Skeletal muscle tissue (tissue), 4 donors: Measurements from ENCODE around the gene DDHD1. TPM values are rescaled to one million over a fixed set of nuclear protein-coding genes. Genes with fewer than 3 reads are reported as not detected.
"Not testable (repeated sequence)": the region's sequence is repeated elsewhere in the genome, so short reads cannot be mapped to it uniquely, and the experiment has no call there.

Experiments
- H3K27ac ChIP-seq: one replicate; pipeline ENCODE4 v1.7.0; 2013; ENCODE audit warnings: mild to moderate bottlenecking, low read depth, low read length, inconsistent platforms
- H3K27me3 ChIP-seq, 3 donors: one replicate each; pipeline ENCODE4 v1.7.0; 2013; ENCODE audit warnings: low read length in 3 of 3; ENCODE audit not compliant: control insufficient read depth in 3 of 3, insufficient read depth in 3 of 3
- H3K36me3 ChIP-seq, 3 donors: one replicate each; pipeline ENCODE4 v1.7.0; 2013; ENCODE audit warnings: low read length in 3 of 3; ENCODE audit not compliant: control insufficient read depth in 3 of 3, insufficient read depth in 3 of 3
- H3K4me1 ChIP-seq, 3 donors: one replicate each; pipeline ENCODE4 v1.7.0; 2013; ENCODE audit warnings: low read length in 3 of 3, mild to moderate bottlenecking in 3 of 3; ENCODE audit not compliant: control insufficient read depth in 3 of 3, insufficient read depth in 3 of 3
- H3K4me3 ChIP-seq, 3 donors: one replicate each; pipeline ENCODE4 v1.7.0; 2013; ENCODE audit warnings: low read length in 3 of 3
- H3K9ac ChIP-seq, 3 donors: one replicate each; pipeline ENCODE4 v1.7.0; 2013; ENCODE audit warnings: low read length in 3 of 3, mild to moderate bottlenecking in 3 of 3, moderate library complexity in 2 of 3, low read depth in 1 of 3
- H3K9me3 ChIP-seq, 3 donors: one replicate each; pipeline ENCODE4 v1.7.0; 2013; ENCODE audit warnings: low read length in 3 of 3; ENCODE audit not compliant: control insufficient read depth in 3 of 3
- total RNA-seq: library from RNA; depleted of rRNA; stranded (reverse); fragments of >200 nt; gene quantifications from one replicate; pipeline ENCODE4 v1.2.3, GENCODE V29; 2014
- donor health status: Osteomylitis.

Gene DDHD1
- total RNA-seq, 1 donor from 2014 or later = 14.1 TPM

GRCh38 chr14:53180272-53181221 is 27.4 kb upstream of the DDHD1 start:
- H3K4me3 ChIP-seq = no peak overlapping the region
- no peaks in the 10 kb centered on the region for H3K9me3 ChIP-seq
- no peaks in the 10 kb centered on the region for H3K36me3 ChIP-seq
- H3K27me3 ChIP-seq = no peaks in the 10 kb centered on the region
- H3K9ac ChIP-seq = no peak overlapping the region
- H3K4me1 ChIP-seq = no peaks in the 10 kb centered on the region
- H3K27ac ChIP-seq = no peak overlapping the region

- H3K36me3 ChIP-seq, H3K27ac ChIP-seq, H3K27me3 ChIP-seq, H3K4me1 ChIP-seq, H3K9me3 ChIP-seq, H3K9ac ChIP-seq, H3K4me3 ChIP-seq: not testable (repeated sequence)
These were observed 26.4 kb upstream of the DDHD1 start for GRCh38 chr14:53179486-53180005.

- Histone ChIP-seq H3K9me3 (no peaks in the 10 kb centered on the region), H3K4me3 (no peak overlapping the region), H3K9ac (no peak overlapping the region), H3K27ac (no peak overlapping the region), H3K4me1 (no peaks in the 10 kb centered on the region), H3K27me3 (no peaks in the 10 kb centered on the region), H3K36me3 (no peaks in the 10 kb centered on the region)
These were observed 22.3 kb upstream of the DDHD1 start for GRCh38 chr14:53175375-53175774.

GRCh38 chr14:53174918-53175317 is 21.8 kb upstream of the DDHD1 start:
- Histone ChIP-seq H3K4me1 (no peaks in the 10 kb centered on the region), H3K9me3 (no peaks in the 10 kb centered on the region), H3K9ac (no peak overlapping the region), H3K27me3 (no peaks in the 10 kb centered on the region), H3K27ac (no peak overlapping the region), H3K36me3 (no peaks in the 10 kb centered on the region), H3K4me3 (no peak overlapping the region)

GRCh38 chr14:53168786-53169185 is 15.7 kb upstream of the DDHD1 start:
- Histone ChIP-seq H3K27ac (no peak overlapping the region), H3K36me3 (no peaks in the 10 kb centered on the region), H3K4me1 (no peaks in the 10 kb centered on the region), H3K27me3 (no peaks in the 10 kb centered on the region), H3K9me3 (no peaks in the 10 kb centered on the region), H3K9ac (no peak overlapping the region), H3K4me3 (no peak overlapping the region)

- Histone ChIP-seq H3K27ac (no peak overlapping the region), H3K9ac (no peak overlapping the region), H3K27me3 (no peaks in the 10 kb centered on the region)
These were observed 14.6 kb upstream of the DDHD1 start for GRCh38 chr14:53167602-53168328.

GRCh38 chr14:53161758-53162435 is 8.8 kb upstream of the DDHD1 start:
- Histone ChIP-seq H3K4me1 (no peaks in the 10 kb centered on the region), H3K4me3 (no peak overlapping the region), H3K9me3 (peaks cover 0 to 3% (median 0%) of the 10 kb centered on the region in 3 donors), H3K9ac (no peak overlapping the region), H3K36me3 (no peaks in the 10 kb centered on the region), H3K27me3 (no peaks in the 10 kb centered on the region), H3K27ac (no peak overlapping the region)

More at GRCh38 chr14:53167602-53168328, 14.6 kb upstream of the DDHD1 start:
- H3K4me3 ChIP-seq = no peak overlapping the region
- H3K36me3 ChIP-seq = no peaks in the 10 kb centered on the region
- H3K4me1 ChIP-seq = no peaks in the 10 kb centered on the region
- peaks cover 0 to 3% (median 0%) of the 10 kb centered on the region in 3 donors for H3K9me3 ChIP-seq

GRCh38 chr14:53156238-53156637 is 3.1 kb upstream of the DDHD1 start:
- Histone ChIP-seq H3K4me3 (no peak overlapping the region), H3K36me3 (no peaks in the 10 kb centered on the region), H3K9ac (no peak overlapping the region), H3K9me3 (no peaks in the 10 kb centered on the region), H3K27me3 (no peaks in the 10 kb centered on the region), H3K4me1 (peaks cover 4 to 13% (median 8%) of the 10 kb centered on the region in 3 donors), H3K27ac (no peak overlapping the region)

GRCh38 chr14:53153702-53154112 is 584 bp upstream of the DDHD1 start:
- Histone ChIP-seq H3K4me1 (peaks cover 8 to 15% (median 13%) of the 10 kb centered on the region in 3 donors), H3K9me3 (no peaks in the 10 kb centered on the region), H3K36me3 (no peaks in the 10 kb centered on the region), H3K27me3 (no peaks in the 10 kb centered on the region), H3K4me3 (peak overlapping the region; percentile 77 to 90 (median 90)), H3K9ac (peak overlapping the region; percentile 55 to 81 (median 70)), H3K27ac (peak overlapping the region; percentile 63)
